PC-9 (cell line): ENCODE measurements around the gene SULT2A1. TPM values are rescaled to one million over a fixed set of nuclear protein-coding genes. Genes with fewer than 3 reads are reported as not detected.

Source experiments
- BruUV-seq: library from RNA; stranded (reverse); fragments of 400-500 nt; replicated peaks from 2 replicates; lab custom pipeline; 2021; lab: Mats Ljungman, UMichigan
- CTCF ChIA-PET: fragments of 300-600 bp; sonication (Branson Sonifier 250); formaldehyde crosslinking; loops from one replicate; lab custom pipeline; 2022; ENCODE audit warnings: antibody characterized with exemption; lab: Charles Lee
- POLR2A ChIA-PET: fragments of 300-600 bp; sonication (Branson Sonifier 250); formaldehyde crosslinking; loops from one replicate; lab custom pipeline; 2022; ENCODE audit warnings: antibody characterized with exemption; ENCODE audit not compliant: unreplicated experiment; lab: Charles Lee
- DNase-seq, 2 experiments: peaks; one replicate each; pipeline versions ENCODE4 v3.0.0 to v3.0.0-alpha.2; 2015 to 2022; ENCODE audit warnings: mixed read lengths in 1 of 2
- H2AFZ ChIP-seq: fragments of 200-600 bp; sonication (generic); 2 replicates; pipeline ENCODE4 v1.8.1; 2017; ENCODE audit warnings: antibody characterized with exemption
- H3F3A ChIP-seq: fragments of 200-600 bp; sonication (generic); 2 replicates; pipeline ENCODE4 v1.8.1; 2017; ENCODE audit warnings: antibody characterized with exemption, mild to moderate bottlenecking, low read depth; ENCODE audit not compliant: insufficient read depth
- H3K27ac ChIP-seq: fragments of 200-600 bp; sonication (generic); 2 replicates; pipeline ENCODE4 v1.6.1; 2016; ENCODE audit warnings: mixed run types
- H3K27me3 ChIP-seq: fragments of 200-600 bp; sonication (generic); 2 replicates; pipeline ENCODE4 v1.6.1; 2016; ENCODE audit warnings: low read depth, mixed run types; ENCODE audit not compliant: insufficient read depth
- H3K36me3 ChIP-seq: fragments of 200-600 bp; sonication (generic); 2 replicates; pipeline ENCODE4 v1.6.1; 2016; ENCODE audit warnings: low read depth, mixed run types
- H3K4me1 ChIP-seq: fragments of 200-600 bp; sonication (generic); replicated peaks from 2 replicates; pipeline ENCODE4 v1.6.1; 2016; ENCODE audit warnings: mixed run types; ENCODE audit not compliant: insufficient read depth
- H3K4me2 ChIP-seq: fragments of 200-600 bp; sonication (generic); 2 replicates; pipeline ENCODE4 v1.6.1; 2017; ENCODE audit warnings: mixed run types
- H3K4me3 ChIP-seq: fragments of 200-600 bp; sonication (generic); 2 replicates; pipeline ENCODE4 v1.6.1; 2016; ENCODE audit warnings: mixed run types
- H3K79me2 ChIP-seq: fragments of 200-600 bp; sonication (generic); 2 replicates; pipeline ENCODE4 v1.6.1; 2017; ENCODE audit warnings: low read depth, mixed run types
- H3K9me2 ChIP-seq: fragments of 200-600 bp; sonication (generic); 2 replicates; pipeline ENCODE4 v1.8.1; 2017; ENCODE audit warnings: mild to moderate bottlenecking; ENCODE audit not compliant: insufficient read depth
- H3K9me3 ChIP-seq: fragments of 200-600 bp; sonication (generic); 2 replicates; pipeline ENCODE4 v1.8.1; 2016; ENCODE audit warnings: low read depth; ENCODE audit not compliant: insufficient read depth
- H4K20me1 ChIP-seq: fragments of 200-600 bp; sonication (generic); 2 replicates; pipeline ENCODE4 v1.8.1; 2017; ENCODE audit not compliant: insufficient read depth
- CTCF ChIP-seq: fragments of 200-600 bp; sonication (generic); conservative IDR thresholded peaks from 2 replicates; pipeline ENCODE4 v1.6.1; 2017; ENCODE audit warnings: mixed run types, antibody characterized with exemption, mild to moderate bottlenecking, moderate library complexity
- EZH2 ChIP-seq: fragments of 200-600 bp; sonication (generic); IDR thresholded peaks from 2 replicates; pipeline ENCODE4 v1.8.0; 2017; ENCODE audit warnings: antibody characterized with exemption, low read depth
- intact Hi-C: fragments of 100-400 bp; cut with micrococcal nuclease; formaldehyde crosslinking; loops from one replicate; pipeline ENCODE4 v1.10.0; 2022; ENCODE audit not compliant: unreplicated experiment
- total RNA-seq: library from RNA; stranded (reverse); gene quantifications from 2 replicates; pipeline ENCODE4 v1.2.3, GENCODE V29; 2021

Gene SULT2A1
- total RNA-seq, 1 experiment from 2014 or later = not detected

GRCh38 chr19:47865166-47865565 is 20.9 kb downstream of the SULT2A1 start:
- no peak overlapping the region for H3K27ac ChIP-seq
- BruUV-seq = no TSS peak
- no peaks in the 10 kb centered on the region for H3K36me3 ChIP-seq
- H3K9me2 ChIP-seq = no peaks in the 10 kb centered on the region
- no peaks in the 10 kb centered on the region for H3K9me3 ChIP-seq
- no peaks in the 10 kb centered on the region for H3F3A ChIP-seq
- no peak overlapping the region for H3K4me3 ChIP-seq
- intact Hi-C loops = loop anchor here (10.0 kb wide), 1 partner anchor 70 kb away; no protein-coding TSS in a partner anchor
- no peaks in the 10 kb centered on the region for H3K79me2 ChIP-seq
- POLR2A ChIA-PET = no interaction called here
- no peak for DNase-seq
- H2AFZ ChIP-seq = no peak overlapping the region
- peaks cover 59% of the 10 kb centered on the region for H3K27me3 ChIP-seq
- no peak overlapping the region for H3K4me2 ChIP-seq
- CTCF ChIA-PET = interaction anchor here (0.9 kb wide), 1 partner anchor 15 kb away, joined by 3 read pairs; no protein-coding TSS in a partner anchor
- no peaks in the 10 kb centered on the region for H4K20me1 ChIP-seq
- H3K4me1 ChIP-seq = no peaks in the 10 kb centered on the region
- no peak for TF ChIP-seq EZH2

- Histone ChIP-seq H3K4me2 (no peak overlapping the region), H3K4me3 (no peak overlapping the region), H3K36me3 (no peaks in the 10 kb centered on the region), H3K79me2 (no peaks in the 10 kb centered on the region), H3K4me1 (no peaks in the 10 kb centered on the region), H3K27me3 (peaks cover 47% of the 10 kb centered on the region), H4K20me1 (no peaks in the 10 kb centered on the region), H3K27ac (no peak overlapping the region), H3F3A (no peaks in the 10 kb centered on the region), H3K9me3 (no peaks in the 10 kb centered on the region), H3K9me2 (no peaks in the 10 kb centered on the region), H2AFZ (no peak overlapping the region)
- intact Hi-C loops = loop anchor here (1.0 to 10.0 kb wide), 3 partner anchors 69 to 150 kb away; partner anchors contain the start of gene EHD2
- DNase-seq = peak; percentile 56 to 87
- TF ChIP-seq CTCF (peak; percentile 99), EZH2 (no peak)
- CTCF ChIA-PET = interaction anchor here (1.4 kb wide), 1 partner anchor 98 kb away, joined by 3 read pairs; no protein-coding TSS in a partner anchor
- POLR2A ChIA-PET = no interaction called here
- no TSS peak for BruUV-seq
These were observed 22.6 kb downstream of the SULT2A1 start for GRCh38 chr19:47863514-47863936.

GRCh38 chr19:47861630-47862029 is 24.5 kb downstream of the SULT2A1 start:
- H3K4me2 ChIP-seq = no peak overlapping the region
- no peaks in the 10 kb centered on the region for H4K20me1 ChIP-seq
- no peak overlapping the region for H3K4me3 ChIP-seq
- no peak for TF ChIP-seq EZH2
- no peak for TF ChIP-seq CTCF
- no peak for DNase-seq
- no peaks in the 10 kb centered on the region for H3K79me2 ChIP-seq
- no TSS peak for BruUV-seq
- no peaks in the 10 kb centered on the region for H3K9me3 ChIP-seq
- peaks cover 33% of the 10 kb centered on the region for H3K27me3 ChIP-seq
- no peaks in the 10 kb centered on the region for H3K36me3 ChIP-seq
- H3F3A ChIP-seq = 0 out of 2 replicates have a peak, but pooled peaks cover 4% of the 10 kb centered on the region
- no peaks in the 10 kb centered on the region for H3K9me2 ChIP-seq
- H3K27ac ChIP-seq = no peak overlapping the region
- ChIA-PET POLR2A (no interaction called here), CTCF (no interaction called here)
- H2AFZ ChIP-seq = no peak overlapping the region
- H3K4me1 ChIP-seq = 0 out of 2 replicates have a peak, but pooled peaks cover 8% of the 10 kb centered on the region
- intact Hi-C loops = loop anchor here (10.0 kb wide), 1 partner anchor 67 kb away; no protein-coding TSS in a partner anchor
